K562 (cell line): Measurements from ENCODE around the gene MYADML2. TPM values are rescaled to one million over a fixed set of nuclear protein-coding genes. Genes with fewer than 3 reads are reported as not detected.

Experiments
- ATF3 ChIP-seq, 2 experiments: fragments of 450-650 bp in 1 of 2; sonication (generic) in 1 of 2; formaldehyde crosslinking in 1 of 2; IDR thresholded peaks in 1 of 2; conservative IDR thresholded peaks in 1 of 2; 2 replicates each; pipeline versions ENCODE4 v1.6.1 to v1.8.1; 2016 to 2023; ENCODE audit warnings: mild to moderate bottlenecking in 2 of 2, moderate library complexity in 2 of 2, inconsistent platforms in 1 of 2, missing genetic modification reagents in 1 of 2
- CTBP1 ChIP-seq: fragments of 450-650 bp; IDR thresholded peaks from 2 replicates; pipeline ENCODE4 v1.6.1; 2016; ENCODE audit warnings: borderline replicate concordance
- CTCFL ChIP-seq: IDR thresholded peaks from 2 replicates; pipeline ENCODE4 v1.6.1; 2011; ENCODE audit warnings: borderline replicate concordance, low read depth, mild to moderate bottlenecking, moderate library complexity, low read length; ENCODE audit not compliant: insufficient read depth, poor library complexity, severe bottlenecking
- ERF ChIP-seq: fragments of 450-650 bp; formaldehyde crosslinking; IDR thresholded peaks from 2 replicates; pipeline ENCODE4 v1.4.0; 2020; ENCODE audit warnings: mild to moderate bottlenecking, mixed read lengths
- FUS ChIP-seq: fragments of 200-400 bp; formaldehyde crosslinking; optimal IDR thresholded peaks from 2 replicates; pipeline ENCODE3; 2017; ENCODE audit warnings: low read depth, low read length
- MITF ChIP-seq: IDR thresholded peaks from 2 replicates; pipeline ENCODE4 v1.6.1; 2014; ENCODE audit warnings: antibody characterized with exemption
- MNT ChIP-seq, 2 experiments: fragments of 450-650 bp; conservative IDR thresholded peaks; 2 replicates each; pipeline ENCODE4 v1.6.1; 2017; ENCODE audit warnings: mild to moderate bottlenecking in 2 of 2, moderate library complexity in 2 of 2
- NFYB ChIP-seq: IDR thresholded peaks from 2 replicates; pipeline ENCODE4 v1.6.1; 2011; ENCODE audit warnings: mild to moderate bottlenecking, moderate library complexity; ENCODE audit not compliant: insufficient read length; ENCODE audit errors: extremely low read depth
- PHB ChIP-seq: fragments of 250-450 bp; sonication (Bioruptor Pico); IDR thresholded peaks from 2 replicates; pipeline ENCODE4 v1.5.0; 2021
- PHB2 ChIP-seq: fragments of 450-650 bp; IDR thresholded peaks from 2 replicates; pipeline ENCODE4 v1.6.1; 2017; ENCODE audit warnings: low read depth
- RFX5 ChIP-seq: IDR thresholded peaks from 2 replicates; pipeline ENCODE4 v1.6.1; 2011; ENCODE audit warnings: low read depth, mild to moderate bottlenecking, improper control_type of control experiment, low read length
- U2AF1 ChIP-seq: fragments of 200-400 bp; formaldehyde crosslinking; optimal IDR thresholded peaks from 2 replicates; pipeline ENCODE3; 2017; ENCODE audit warnings: mild to moderate bottlenecking, low read depth, low read length, moderate library complexity
- ZBTB1 ChIP-seq: sonication (generic); formaldehyde crosslinking; IDR thresholded peaks from 2 replicates; pipeline ENCODE4 v1.8.1; 2023; ENCODE audit warnings: missing genetic modification reagents, low read depth, mild to moderate bottlenecking, borderline replicate concordance
- ZBTB17 ChIP-seq: fragments of 450-650 bp; formaldehyde crosslinking; IDR thresholded peaks from 2 replicates; pipeline ENCODE4 v1.4.0; 2020; ENCODE audit warnings: mild to moderate bottlenecking
- ZBTB7A ChIP-seq: IDR thresholded peaks from 2 replicates; pipeline ENCODE4 v1.6.1; 2011; ENCODE audit warnings: low read depth, mild to moderate bottlenecking, low read length, moderate library complexity, borderline replicate concordance; ENCODE audit not compliant: control insufficient read depth
- ZFX ChIP-seq: sonication (generic); formaldehyde crosslinking; IDR thresholded peaks from 2 replicates; pipeline ENCODE4 v1.8.0; 2022; ENCODE audit warnings: mild to moderate bottlenecking, missing genetic modification reagents, moderate library complexity
- ZNF277 ChIP-seq: fragments of 250-450 bp; sonication (Bioruptor Pico); IDR thresholded peaks from 2 replicates; pipeline ENCODE4 v1.8.0; 2022; ENCODE audit warnings: inconsistent platforms, mild to moderate bottlenecking, moderate library complexity, borderline replicate concordance
- ZNF79 ChIP-seq: fragments of 250-450 bp; sonication (Bioruptor Pico); IDR thresholded peaks from 2 replicates; pipeline ENCODE4 v1.4.0; 2020; ENCODE audit warnings: low read depth, mild to moderate bottlenecking, moderate library complexity
- polyA plus RNA-seq, 8 experiments: library from polyadenylated mRNA; depleted of rRNA in 4 of 8; stranded (reverse) in 5 of 8; unstranded in 3 of 8; fragments of >200 nt; fragmentation: Nextera tagmentation in 2 of 8; fragmentation: Illumina TruSeq in 1 of 8; extraction: Ambion mirVana in 2 of 8; extraction: Trizol in 1 of 8; gene quantifications; 2 replicates each; pipeline versions ENCODE4 v1.2.1 to v1.2.3, GENCODE V29; 2011 to 2014; ENCODE audit warnings: inconsistent platforms in 1 of 8, missing spikeins in 1 of 8
- total RNA-seq, 7 experiments: library from RNA; depleted of rRNA in 6 of 7; stranded (reverse); fragments of >200 nt in 6 of 7; fragmentation: Illumina TruSeq in 2 of 7; extraction: Trizol in 2 of 7; gene quantifications; 2 replicates each; pipeline versions ENCODE4 v1.2.1 to v1.2.3, GENCODE V29; 2011 to 2021; ENCODE audit warnings: low replicate concordance in 1 of 7

MYADML2 gene
- total and polyA plus RNA-seq, 9 of the 15 experiments (the other 6 are each of a cell fraction or from before 2014, with no cell fraction given) = not detected

- TF ChIP-seq ZBTB7A (peak; percentile 92), ZBTB17 (CRISPR knock-in tag) (peak; percentile 82; the same call in 1 of the 2 replicates), ZFX (CRISPR knock-in tag) (peak; percentile 82), ZNF277 (CRISPR knock-in tag) (no peak), PHB2 (no peak), ZNF79 (CRISPR knock-in tag) (no peak), FUS (peak; percentile 91), ATF3 (IDR thresholded peaks at IDR 0.05) (no peak), ATF3 (CRISPR knock-in tag; conservative IDR thresholded peaks at IDR 0.05) (no peak), MITF (peak; percentile 64; the same call in 1 of the 2 replicates), CTCFL (no peak), MNT (conservative IDR thresholded peaks at IDR 0.05) (peak; percentile 78 to 89), U2AF1 (peak; percentile 85), NFYB (no peak), RFX5 (no peak), PHB (CRISPR knock-in tag) (no peak), ERF (CRISPR knock-in tag) (no peak), CTBP1 (peak; percentile 92), ZBTB1 (CRISPR knock-in tag) (no peak; the same call in 1 of the 2 replicates)
Measured at GRCh38 chr17:81927653-81928543, 19.1 kb downstream of the MYADML2 start, which contains the start of gene MAFG (continued).
